IPS-20b (cell line): Measurements from ENCODE around the gene MGAT4B.

Experiments
- H3K27ac ChIP-seq: one replicate; pipeline ENCODE4 v1.5.1; 2013; ENCODE audit warnings: low read length
- H3K27me3 ChIP-seq: 2 replicates; pipeline ENCODE4 v1.6.1; 2013; ENCODE audit warnings: mild to moderate bottlenecking, low read length, inconsistent platforms; ENCODE audit not compliant: insufficient read depth
- H3K36me3 ChIP-seq: 2 replicates; pipeline ENCODE4 v1.6.1; 2013; ENCODE audit warnings: low read depth, mild to moderate bottlenecking, inconsistent platforms, low read length, moderate library complexity; ENCODE audit not compliant: insufficient read depth
- H3K4me1 ChIP-seq: 2 replicates; pipeline ENCODE4 v1.6.1; 2013; ENCODE audit warnings: mild to moderate bottlenecking, control low read depth, inconsistent platforms, low read length, moderate library complexity; ENCODE audit not compliant: insufficient read depth
- H3K4me3 ChIP-seq: 2 replicates; pipeline ENCODE4 v1.5.1; 2013; ENCODE audit warnings: mild to moderate bottlenecking, low read length, inconsistent platforms
- H3K9ac ChIP-seq: 2 replicates; pipeline ENCODE4 v1.6.1; 2013; ENCODE audit warnings: low read depth, mild to moderate bottlenecking, inconsistent platforms, low read length, moderate library complexity
- H3K9me3 ChIP-seq: 2 replicates; pipeline ENCODE4 v1.6.1; 2013; ENCODE audit warnings: mild to moderate bottlenecking, low read depth, low read length, inconsistent platforms; ENCODE audit not compliant: insufficient read depth

Gene MGAT4B

DNA sequence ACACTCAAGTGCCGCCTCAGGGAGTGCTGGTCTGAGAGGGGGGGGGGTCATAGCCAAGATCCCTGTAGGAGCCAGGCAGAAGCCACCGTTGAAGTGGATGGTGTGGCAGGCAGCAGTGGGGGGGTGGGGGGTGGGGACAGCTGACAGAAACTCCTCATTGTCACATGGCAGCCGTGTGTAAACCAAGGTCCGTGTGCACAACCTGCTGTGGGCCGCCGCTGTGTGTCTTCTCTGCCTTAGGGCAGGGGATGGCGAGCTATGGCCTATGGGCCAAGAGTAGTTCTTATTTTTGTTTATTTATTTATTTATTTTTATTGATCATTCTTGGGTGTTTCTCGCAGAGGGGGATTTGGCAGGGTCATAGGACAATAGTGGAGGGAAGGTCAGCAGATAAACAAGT is 27.5 kb upstream of the MGAT4B start:
- H3K36me3 ChIP-seq, result peaks cover 82% of the 10 kb centered on the region
- no peaks in the 10 kb centered on the region for H3K9me3 ChIP-seq
- peaks cover 2% of the 10 kb centered on the region; the same call in 1 of the 2 replicates for H3K4me1 ChIP-seq
- H3K9ac ChIP-seq, result no peak overlapping the region
- H3K27me3 ChIP-seq, result no peaks in the 10 kb centered on the region
- H3K4me3 ChIP-seq, result no peak overlapping the region
- H3K27ac ChIP-seq, result no peak overlapping the region

DNA sequence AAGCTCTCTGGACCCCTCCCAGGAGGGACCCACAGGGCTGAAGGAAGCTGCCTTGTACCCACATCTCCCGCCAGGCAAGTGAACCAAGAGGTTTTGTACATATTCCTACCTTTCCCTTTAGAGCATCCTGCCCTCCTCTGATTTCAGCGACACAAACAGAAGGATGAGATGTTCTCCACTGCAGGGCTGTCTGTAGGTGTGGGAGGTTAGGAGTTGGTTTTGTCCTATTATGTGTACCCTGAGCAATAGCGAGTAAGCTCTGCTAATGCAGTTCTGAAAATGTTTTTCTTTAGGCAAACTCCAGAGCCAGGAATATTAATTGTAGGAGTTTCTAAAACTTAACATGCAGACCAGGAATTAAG is 27.0 kb upstream of the MGAT4B start:
- H3K9me3 ChIP-seq, result no peaks in the 10 kb centered on the region
- no peak overlapping the region for H3K27ac ChIP-seq
- peaks cover 84% of the 10 kb centered on the region for H3K36me3 ChIP-seq
- H3K27me3 ChIP-seq, result no peaks in the 10 kb centered on the region
- H3K4me1 ChIP-seq, result peaks cover 6% of the 10 kb centered on the region; the same call in 1 of the 2 replicates
- H3K4me3 ChIP-seq, result no peak overlapping the region
- no peak overlapping the region for H3K9ac ChIP-seq

DNA sequence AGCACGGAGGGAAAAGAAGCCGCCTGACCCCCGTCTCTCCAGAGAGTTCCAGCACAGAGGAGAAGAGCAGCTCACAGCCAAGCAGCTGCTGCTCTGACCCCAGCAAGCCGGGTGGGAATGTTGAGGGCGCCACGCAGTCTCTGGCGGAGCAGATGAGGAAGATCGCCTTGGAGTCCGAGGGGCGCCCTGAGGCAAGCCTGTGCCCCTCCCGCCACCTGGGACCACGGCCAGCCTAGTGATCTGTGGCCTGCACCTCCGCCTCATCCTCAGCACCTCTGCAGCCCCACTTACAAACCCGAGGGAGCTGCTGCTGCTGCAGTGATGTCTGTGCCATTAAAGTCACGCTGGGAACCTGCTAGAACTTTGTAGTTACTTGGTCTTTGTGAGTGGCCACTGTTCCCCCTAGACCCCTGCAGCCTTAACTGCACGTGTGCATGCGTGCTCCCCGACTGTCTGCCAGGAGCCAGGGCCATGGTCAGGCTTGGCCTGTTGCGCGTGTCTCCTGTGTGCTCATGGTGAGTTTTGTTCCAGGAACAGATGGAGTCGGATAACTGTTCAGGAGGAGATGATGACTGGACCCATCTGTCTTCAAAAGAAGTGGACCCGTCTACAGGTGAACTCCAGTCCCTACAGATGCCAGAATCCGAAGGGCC is 26.5 kb upstream of the MGAT4B start:
- Histone ChIP-seq H3K9me3 (no peaks in the 10 kb centered on the region), H3K9ac (no peak overlapping the region), H3K4me3 (no peak overlapping the region), H3K4me1 (peaks cover 8% of the 10 kb centered on the region; the same call in 1 of the 2 replicates), H3K27me3 (no peaks in the 10 kb centered on the region), H3K27ac (no peak overlapping the region), H3K36me3 (peaks cover 83% of the 10 kb centered on the region)

DNA sequence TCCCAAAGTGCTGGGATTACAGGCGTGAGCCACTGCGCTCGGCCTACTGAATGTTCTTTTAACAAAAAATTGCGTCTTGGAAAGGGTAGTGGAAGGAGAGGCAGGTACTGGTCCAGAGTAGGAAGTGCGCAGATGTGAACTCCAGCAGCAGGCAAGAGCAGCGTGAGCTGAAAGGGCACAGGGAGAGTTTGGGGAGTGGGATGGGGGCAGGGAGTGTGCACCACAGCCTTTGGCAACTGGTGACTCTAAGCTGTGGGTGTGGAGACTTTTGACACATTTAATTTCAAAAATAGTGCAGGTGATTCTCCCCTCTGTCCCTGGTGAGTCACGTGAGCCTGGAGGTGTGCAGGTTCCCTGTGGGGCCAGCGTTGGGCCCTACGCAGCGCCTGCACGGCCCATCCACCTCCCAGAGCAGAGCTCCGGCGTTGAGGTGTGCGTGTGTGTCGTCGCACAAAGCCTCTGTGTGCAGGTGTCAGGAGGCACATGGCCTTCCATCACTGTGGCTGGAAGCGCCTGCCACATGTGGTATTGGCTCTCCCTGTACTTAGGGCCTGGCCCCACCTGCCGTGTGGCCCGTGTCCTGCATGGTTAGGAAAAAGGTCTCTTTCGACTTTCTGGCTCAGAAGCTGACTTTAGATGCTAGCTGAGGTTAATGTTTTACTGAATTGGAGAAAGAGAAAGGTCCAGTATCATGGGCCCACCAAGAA is 25.5 kb upstream of the MGAT4B start:
- H3K27ac ChIP-seq, result no peak overlapping the region
- H3K36me3 ChIP-seq, result peaks cover 83% of the 10 kb centered on the region
- H3K9ac ChIP-seq, result no peak overlapping the region
- H3K4me3 ChIP-seq, result no peak overlapping the region
- peaks cover 8% of the 10 kb centered on the region; the same call in 1 of the 2 replicates for H3K4me1 ChIP-seq
- no peaks in the 10 kb centered on the region for H3K9me3 ChIP-seq
- no peaks in the 10 kb centered on the region for H3K27me3 ChIP-seq

DNA sequence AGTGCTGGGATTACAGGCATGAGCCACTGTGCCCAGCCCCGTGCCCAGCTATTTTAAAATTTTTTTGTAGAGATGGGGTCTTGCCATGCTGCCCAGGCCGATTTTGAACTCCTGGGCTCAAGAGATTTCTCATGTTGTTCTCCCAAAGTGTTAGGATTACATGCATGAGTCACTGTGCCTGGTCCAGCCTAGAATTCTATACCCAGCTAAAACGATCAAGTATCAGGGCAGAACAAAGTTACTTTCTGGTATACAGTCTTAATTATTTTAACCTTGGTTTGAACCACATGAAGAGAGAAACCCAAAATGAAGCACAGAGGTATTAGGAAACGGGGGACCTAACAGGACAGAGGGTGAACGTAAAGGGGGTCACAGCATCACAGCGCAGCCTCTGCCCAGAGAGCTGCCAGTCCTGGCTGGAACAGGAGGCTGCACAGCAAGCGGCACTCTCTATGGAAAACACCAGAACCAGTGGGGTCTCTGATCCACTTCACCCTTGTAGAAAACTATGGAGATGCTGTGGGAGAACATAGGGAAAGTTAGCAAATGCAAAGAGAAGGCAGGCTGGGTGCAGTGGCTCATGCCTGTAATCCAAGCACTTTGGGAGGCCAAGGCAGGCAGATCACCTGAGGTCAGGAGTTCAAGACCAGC is 24.3 kb upstream of the MGAT4B start:
- Histone ChIP-seq H3K4me3 (no peak overlapping the region), H3K36me3 (peaks cover 83% of the 10 kb centered on the region), H3K27me3 (no peaks in the 10 kb centered on the region), H3K27ac (no peak overlapping the region), H3K9ac (no peak overlapping the region), H3K9me3 (no peaks in the 10 kb centered on the region), H3K4me1 (peaks cover 8% of the 10 kb centered on the region; the same call in 1 of the 2 replicates)

DNA sequence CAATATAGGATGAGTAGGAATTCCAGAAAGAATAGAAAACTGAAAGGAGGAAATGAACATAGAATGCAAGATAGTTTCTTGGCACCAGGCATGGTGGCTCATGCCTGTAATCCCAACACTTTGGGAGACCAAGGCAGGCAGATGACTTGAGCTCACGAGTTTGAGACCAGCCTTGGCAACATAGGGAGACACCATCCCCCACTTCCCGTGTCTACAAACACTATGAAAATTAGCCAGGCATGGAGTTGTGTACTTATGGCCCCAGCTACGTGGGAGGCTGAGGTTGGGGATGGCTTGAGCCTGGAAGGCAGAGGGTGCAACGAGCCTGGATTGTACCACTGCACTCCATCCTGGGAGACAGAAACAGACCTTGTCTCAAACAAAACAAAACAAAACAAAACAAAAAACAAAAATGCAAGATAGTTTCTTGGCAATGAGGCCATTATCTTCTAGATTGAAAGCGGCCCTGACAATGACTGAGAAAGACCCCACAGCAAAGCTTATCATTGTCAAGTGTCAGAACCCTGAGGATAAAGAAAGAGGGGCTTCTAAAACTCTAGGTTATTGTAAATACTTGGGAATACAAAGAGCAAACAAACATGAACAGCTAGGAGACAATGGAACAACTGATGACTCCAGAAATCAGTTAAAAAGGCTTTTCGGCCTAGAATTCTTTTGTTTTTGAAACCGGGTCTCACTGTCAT is 23.2 kb upstream of the MGAT4B start:
- no peak overlapping the region for H3K4me3 ChIP-seq
- no peaks in the 10 kb centered on the region for H3K27me3 ChIP-seq
- peaks cover 8% of the 10 kb centered on the region; the same call in 1 of the 2 replicates for H3K4me1 ChIP-seq
- H3K27ac ChIP-seq, result no peak overlapping the region
- H3K9ac ChIP-seq, result no peak overlapping the region
- peaks cover 88% of the 10 kb centered on the region for H3K36me3 ChIP-seq
- no peaks in the 10 kb centered on the region for H3K9me3 ChIP-seq

DNA sequence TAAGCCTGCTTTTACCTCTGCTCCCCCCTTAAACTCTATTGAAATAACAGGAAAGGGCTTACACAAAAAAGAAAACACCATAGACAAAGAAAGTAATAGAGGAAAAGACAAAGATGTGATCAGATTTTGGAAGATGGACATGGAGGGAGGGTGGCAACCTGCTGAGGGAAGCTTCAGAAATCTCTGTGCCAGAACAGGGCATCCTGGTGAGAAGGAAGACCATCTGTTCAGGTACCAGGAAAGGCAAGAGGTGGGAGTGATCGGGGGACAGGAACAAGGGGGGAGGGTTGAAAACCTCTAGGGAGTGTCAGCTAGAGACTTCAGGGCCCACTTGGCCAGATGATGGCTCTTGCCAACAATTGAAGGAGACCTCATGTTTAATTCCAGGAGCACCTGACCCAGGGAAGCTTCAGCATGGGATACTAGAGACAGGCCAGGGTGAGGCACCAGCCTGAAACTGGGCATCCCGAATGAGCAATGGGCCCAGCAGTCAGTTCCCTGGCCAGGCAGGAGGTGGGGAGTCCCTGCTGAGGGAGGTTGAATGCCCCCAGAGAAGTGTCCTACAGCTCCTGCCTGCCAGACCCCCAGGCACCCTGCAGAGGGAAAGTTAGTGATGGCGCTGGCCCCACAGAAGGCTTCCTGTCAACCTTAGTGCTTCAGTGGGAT is 22.2 kb upstream of the MGAT4B start:
- Histone ChIP-seq H3K36me3 (peaks cover 95% of the 10 kb centered on the region), H3K9me3 (no peaks in the 10 kb centered on the region), H3K9ac (no peak overlapping the region), H3K4me3 (peak overlapping the region; percentile 18; the same call in 1 of the 2 replicates), H3K27me3 (no peaks in the 10 kb centered on the region), H3K4me1 (peaks cover 8% of the 10 kb centered on the region; the same call in 1 of the 2 replicates), H3K27ac (peak overlapping the region; percentile 49)

DNA sequence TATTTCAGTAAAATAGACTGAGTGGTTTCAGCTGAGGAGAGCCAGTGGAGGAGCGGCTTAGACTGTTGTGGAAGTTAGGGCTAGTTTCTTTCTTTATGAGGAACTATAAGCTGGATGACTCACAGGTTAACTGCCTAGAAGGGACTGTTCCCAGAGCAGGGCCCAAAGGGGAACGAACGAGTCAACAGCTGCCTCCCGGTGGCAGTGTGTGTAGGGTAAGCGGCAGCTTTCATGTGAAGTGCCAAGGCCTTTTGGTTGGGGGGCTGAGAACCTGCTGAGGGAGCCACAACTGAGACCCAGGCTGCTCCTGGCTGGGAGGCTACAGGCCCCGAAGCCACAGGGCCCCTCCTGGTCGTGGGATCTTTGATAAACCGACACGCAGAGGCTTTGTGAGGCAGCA is 21.0 kb upstream of the MGAT4B start:
- Histone ChIP-seq H3K27ac (no peak overlapping the region), H3K4me3 (no peak overlapping the region), H3K4me1 (peaks cover 9% of the 10 kb centered on the region), H3K9me3 (no peaks in the 10 kb centered on the region), H3K27me3 (no peaks in the 10 kb centered on the region), H3K36me3 (peaks cover 94% of the 10 kb centered on the region), H3K9ac (no peak overlapping the region)

DNA sequence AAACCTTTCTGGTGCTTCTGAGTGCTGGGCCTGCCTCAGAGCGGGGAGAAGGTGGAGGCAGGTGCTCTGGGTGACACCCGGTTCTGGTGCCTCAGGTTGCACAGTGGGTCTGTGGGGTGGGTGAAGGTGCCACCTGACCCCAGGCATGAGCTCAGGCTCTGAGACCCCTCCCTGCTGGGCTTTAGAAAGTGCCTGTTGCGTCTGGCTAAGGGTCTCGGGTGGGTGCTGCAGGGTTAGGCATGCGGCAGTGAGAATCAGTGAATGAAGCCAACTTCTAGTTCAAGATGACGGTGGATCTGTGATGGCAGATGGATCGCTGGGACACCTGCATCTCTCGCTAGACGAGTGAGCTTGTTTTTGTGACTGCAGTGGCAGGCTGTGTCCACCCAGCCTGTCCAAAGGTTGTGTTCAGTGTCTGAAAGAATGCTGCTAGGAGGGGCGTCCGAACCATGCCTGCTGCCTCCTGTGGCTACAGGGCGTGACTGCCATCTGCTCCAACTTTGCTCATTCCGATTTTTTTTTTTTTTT is 19.1 kb upstream of the MGAT4B start:
- Histone ChIP-seq H3K27ac (no peak overlapping the region), H3K9ac (no peak overlapping the region), H3K27me3 (no peaks in the 10 kb centered on the region), H3K9me3 (no peaks in the 10 kb centered on the region), H3K4me3 (no peak overlapping the region), H3K4me1 (peaks cover 18% of the 10 kb centered on the region), H3K36me3 (peaks cover 77% of the 10 kb centered on the region)

DNA sequence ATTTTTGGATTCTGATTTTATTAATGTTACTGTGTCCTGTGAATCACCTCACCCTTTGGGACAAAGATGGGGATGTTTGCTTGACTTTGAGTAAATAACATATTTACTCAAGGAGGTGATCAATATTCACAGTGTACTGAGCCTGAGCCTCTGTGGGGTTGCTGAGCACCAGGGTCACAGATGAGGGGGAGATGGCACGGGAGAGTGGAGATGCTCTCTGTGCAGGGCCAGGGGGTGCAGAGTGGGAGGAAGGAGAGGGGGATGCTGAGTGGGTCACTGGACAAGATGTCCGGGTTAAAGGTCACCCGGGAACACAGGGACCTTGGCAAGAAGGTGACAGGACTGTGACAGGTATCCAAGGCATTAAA is 18.1 kb upstream of the MGAT4B start:
- Histone ChIP-seq H3K27me3 (peaks cover 4% of the 10 kb centered on the region; the same call in 1 of the 2 replicates), H3K4me1 (peaks cover 25% of the 10 kb centered on the region), H3K9me3 (no peaks in the 10 kb centered on the region), H3K36me3 (peaks cover 67% of the 10 kb centered on the region), H3K4me3 (no peak overlapping the region), H3K9ac (no peak overlapping the region), H3K27ac (no peak overlapping the region)
